HCT116 (cell line): Measurements from ENCODE around the gene SNCAIP. TPM values are rescaled to one million over a fixed set of nuclear protein-coding genes. Genes with fewer than 3 reads are reported as not detected.

Experiments
- ATAC-seq: fragments of 200-7000 bp; cut with Tn5 transposase; 2 replicates; pipeline ENCODE4 v1.9.1; 2020; ENCODE audit warnings: mild to moderate bottlenecking, moderate library complexity
- BruUV-seq: library from RNA; stranded (reverse); fragments of 400-500 nt; replicated peaks from 2 replicates; lab custom pipeline; 2021; lab: Mats Ljungman, UMichigan
- CTCF ChIA-PET: fragments of 300-600 bp; sonication (Branson Sonifier 250); formaldehyde crosslinking; loops from one replicate; lab custom pipeline; 2021; ENCODE audit warnings: antibody characterized with exemption; lab: Charles Lee
- POLR2A ChIA-PET: fragments of 300-600, 350-600 bp; sonication (Branson Sonifier 250); formaldehyde crosslinking; loops from one replicate; lab custom pipeline; 2021; ENCODE audit warnings: antibody characterized with exemption; lab: Charles Lee
- RAD21 ChIA-PET, 2 experiments: fragments of 300-600 bp; sonication (Branson Sonifier 250); formaldehyde crosslinking; loops; one replicate each; lab custom pipeline; 2023; ENCODE audit warnings: low total read pairs in 2 of 2; ENCODE audit not compliant: uncharacterized antibody in 2 of 2, unreplicated experiment in 2 of 2, low non-redundant PET in 1 of 2; lab: Charles Lee
- DNase-seq: peaks from one replicate; pipeline ENCODE4 v3.0.0-alpha.2; 2010; ENCODE audit warnings: low read depth, low spot score
- H2AFZ ChIP-seq: fragments of 200-600 bp; shearing (Covaris generic), sonication (generic); 2 replicates; pipeline ENCODE4 v1.6.1; 2017; ENCODE audit warnings: low read depth, mixed run types, mixed read lengths, antibody characterized with exemption, low read length; ENCODE audit not compliant: poor library complexity, severe bottlenecking
- H3K27ac ChIP-seq: 2 replicates; pipeline ENCODE4 v1.5.1; 2012; ENCODE audit warnings: low read depth, low read length
- H3K27me3 ChIP-seq: fragments of 200-600 bp; sonication (generic); 2 replicates; pipeline ENCODE4 v1.6.1; 2016; ENCODE audit warnings: mixed run types, low read length, mixed read lengths; ENCODE audit not compliant: insufficient read depth
- H3K36me3 ChIP-seq, 2 experiments: fragments of 200-500 bp in 1 of 2; fragments of 200-600 bp in 1 of 2; sonication (Bioruptor generic) in 1 of 2; sonication (generic) in 1 of 2; 2 replicates each; pipeline versions ENCODE4 v1.5.1 to v1.6.1; 2014 to 2016; ENCODE audit warnings: low read length in 2 of 2, inconsistent platforms in 1 of 2, mixed read lengths in 1 of 2, mixed run types in 1 of 2; ENCODE audit not compliant: insufficient read depth in 2 of 2, control insufficient read depth in 1 of 2
- H3K4me1 ChIP-seq, 2 experiments: fragments of 200-600 bp in 1 of 2; sonication (generic) in 1 of 2; 2 replicates each; pipeline versions ENCODE4 v1.5.1 to v1.6.1; 2012 to 2017; ENCODE audit warnings: low read length in 2 of 2, inconsistent platforms in 1 of 2, mild to moderate bottlenecking in 1 of 2, mixed read lengths in 1 of 2, mixed run types in 1 of 2, moderate library complexity in 1 of 2; ENCODE audit not compliant: insufficient read depth in 2 of 2, control insufficient read depth in 1 of 2
- H3K4me2 ChIP-seq: fragments of 200-600 bp; sonication (generic); 2 replicates; pipeline ENCODE4 v1.6.1; 2017; ENCODE audit warnings: mixed run types, low read length, mixed read lengths
- H3K4me3 ChIP-seq, 2 experiments: fragments of 200-600 bp in 1 of 2; sonication (generic) in 1 of 2; replicated peaks in 1 of 2; 2 replicates each; pipeline ENCODE4 v1.5.1; 2011 to 2016; ENCODE audit warnings: low read length in 2 of 2, control low read depth in 1 of 2, low read depth in 1 of 2, mild to moderate bottlenecking in 1 of 2, mixed read lengths in 1 of 2, mixed run types in 1 of 2
- H3K79me2 ChIP-seq: fragments of 200-600 bp; sonication (generic); 2 replicates; pipeline ENCODE4 v1.6.1; 2017; ENCODE audit warnings: mild to moderate bottlenecking, mixed run types, low read length, moderate library complexity, mixed read lengths; ENCODE audit not compliant: insufficient read depth
- H3K9ac ChIP-seq: fragments of 200-600 bp; sonication (generic); 2 replicates; pipeline ENCODE4 v1.6.1; 2016; ENCODE audit warnings: low read length, mixed read lengths
- H3K9me2 ChIP-seq: fragments of 200-600 bp; sonication (generic), shearing (Covaris generic); 2 replicates; pipeline ENCODE4 v1.6.1; 2017; ENCODE audit warnings: mixed run types, mild to moderate bottlenecking, moderate library complexity; ENCODE audit not compliant: insufficient read depth
- H3K9me3 ChIP-seq, 2 experiments: fragments of 200-500 bp in 1 of 2; fragments of 200-600 bp in 1 of 2; sonication (Bioruptor generic) in 1 of 2; sonication (generic) in 1 of 2; 2 replicates each; pipeline ENCODE4 v1.6.1; 2014 to 2017; ENCODE audit warnings: low read length in 2 of 2, mixed read lengths in 2 of 2, inconsistent platforms in 1 of 2, low read depth in 1 of 2, mild to moderate bottlenecking in 1 of 2, mixed run types in 1 of 2, moderate library complexity in 1 of 2; ENCODE audit not compliant: control insufficient read depth in 1 of 2, insufficient read depth in 1 of 2
- H4K20me1 ChIP-seq: fragments of 200-600 bp; sonication (generic), shearing (Covaris generic); 2 replicates; pipeline ENCODE4 v1.6.1; 2017; ENCODE audit warnings: mixed run types, mild to moderate bottlenecking, moderate library complexity; ENCODE audit not compliant: insufficient read depth
- CBX3 ChIP-seq: IDR thresholded peaks from 2 replicates; pipeline ENCODE4 v1.6.1; 2012; ENCODE audit warnings: low read depth
- CEBPB ChIP-seq: IDR thresholded peaks from 2 replicates; pipeline ENCODE4 v1.6.1; 2012; ENCODE audit warnings: low read depth
- EGR1 ChIP-seq: IDR thresholded peaks from 2 replicates; pipeline ENCODE4 v1.6.1; 2012; ENCODE audit warnings: low read depth
- ELF1 ChIP-seq: IDR thresholded peaks from 2 replicates; pipeline ENCODE4 v1.6.1; 2012; ENCODE audit warnings: low read depth, borderline replicate concordance
- EZH2phosphoT487 ChIP-seq: fragments of 200-600 bp; IDR thresholded peaks from 2 replicates; pipeline ENCODE4 v1.6.1; 2018; ENCODE audit warnings: antibody characterized with exemption, borderline replicate concordance
- FOSL1 ChIP-seq: IDR thresholded peaks from 2 replicates; pipeline ENCODE4 v1.6.1; 2012; ENCODE audit warnings: low read depth
- JUND ChIP-seq: IDR thresholded peaks from 2 replicates; pipeline ENCODE4 v1.6.1; 2012
- RAD21 ChIP-seq: IDR thresholded peaks from 2 replicates; pipeline ENCODE4 v1.6.1; 2012; ENCODE audit warnings: low read depth, mild to moderate bottlenecking
- REST ChIP-seq: IDR thresholded peaks from 2 replicates; pipeline ENCODE4 v1.6.1; 2012; ENCODE audit warnings: low read depth
- SIN3A ChIP-seq: IDR thresholded peaks from 2 replicates; pipeline ENCODE4 v1.6.1; 2012; ENCODE audit warnings: low read depth
- TCF7L2 ChIP-seq: IDR thresholded peaks from 2 replicates; pipeline ENCODE4 v1.7.0; 2011; ENCODE audit warnings: borderline replicate concordance, inconsistent platforms; ENCODE audit not compliant: insufficient read depth, insufficient read length; ENCODE audit errors: extremely low read depth
- ZFX ChIP-seq: fragments of 450-650 bp; IDR thresholded peaks from 2 replicates; pipeline ENCODE4 v1.6.1; 2017
- ZNF274 ChIP-seq: fragments of 200-500 bp; sonication (Bioruptor generic); IDR thresholded peaks from 2 replicates; pipeline ENCODE4 v1.6.1; 2014; ENCODE audit warnings: mild to moderate bottlenecking, low read depth, low read length, inconsistent platforms
- intact Hi-C: fragments of 100-400 bp; cut with micrococcal nuclease; formaldehyde crosslinking; loops from 2 replicates; pipeline ENCODE4 v1.10.0; 2022
- total RNA-seq: library from RNA; stranded (reverse); gene quantifications from one replicate; pipeline ENCODE4 v1.2.1, GENCODE V29; 2021; ENCODE audit not compliant: unreplicated experiment
- TF ChIP-seq, protein P1 (sequence below), 3 experiments: fragments of 200-600 bp in 1 of 3; sonication (generic) in 1 of 3; IDR thresholded peaks in 2 of 3; conservative IDR thresholded peaks in 1 of 3; 2 replicates each; pipeline ENCODE4 v1.5.1; 2012 to 2017; ENCODE audit warnings: low read depth in 2 of 3, low read length in 2 of 3, antibody characterized with exemption in 1 of 3, borderline replicate concordance in 1 of 3, control low read depth in 1 of 3, mild to moderate bottlenecking in 1 of 3, mixed read lengths in 1 of 3, mixed run types in 1 of 3, moderate library complexity in 1 of 3; ENCODE audit not compliant: insufficient read depth in 1 of 3
- TF ChIP-seq, protein P2 (sequence below): IDR thresholded peaks from 2 replicates; pipeline ENCODE4 v1.6.1; 2012

SNCAIP gene
- total RNA-seq, 1 experiment from 2014 or later, result not detected

DNA sequence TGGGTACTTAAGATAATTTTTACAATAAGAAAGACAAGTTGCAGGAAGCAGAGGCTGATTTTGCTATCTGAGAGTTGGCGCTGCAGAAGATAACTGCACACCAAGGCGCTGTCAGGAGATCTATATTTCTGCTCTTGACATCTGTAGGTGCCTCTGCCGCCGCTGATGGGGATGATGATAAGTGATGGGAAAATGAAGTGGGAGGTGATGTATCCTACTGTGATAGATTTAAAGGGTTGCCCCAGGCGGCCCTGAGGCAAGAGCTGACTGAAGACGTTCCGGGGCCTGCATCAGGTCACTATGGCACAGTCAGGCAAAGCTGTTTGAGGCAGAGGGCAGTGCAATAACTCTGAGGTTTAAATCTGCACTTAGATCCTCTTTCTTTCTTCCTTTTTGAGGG lies 78.1 kb downstream of the SNCAIP start:
- H3K79me2 ChIP-seq, result no peaks in the 10 kb centered on the region
- intact Hi-C loops, result no loop called here
- H3K27ac ChIP-seq, result no peak overlapping the region
- H4K20me1 ChIP-seq, result no peaks in the 10 kb centered on the region
- no peak for ATAC-seq
- H3K9ac ChIP-seq, result no peak overlapping the region
- CTCF ChIA-PET, result no interaction called here
- no peaks in the 10 kb centered on the region for H3K9me3 ChIP-seq
- RAD21 ChIA-PET, result no interaction called here
- TF ChIP-seq RAD21 (no peak), TCF7L2 (no peak), ZNF274 (no peak), CEBPB (no peak), EZH2phosphoT487 (no peak), CBX3 (no peak), FOSL1 (no peak), JUND (no peak), SIN3A (no peak), ELF1 (no peak), ZFX (no peak), REST (no peak), EGR1 (no peak)
- TF ChIP-seq, protein P1, sequence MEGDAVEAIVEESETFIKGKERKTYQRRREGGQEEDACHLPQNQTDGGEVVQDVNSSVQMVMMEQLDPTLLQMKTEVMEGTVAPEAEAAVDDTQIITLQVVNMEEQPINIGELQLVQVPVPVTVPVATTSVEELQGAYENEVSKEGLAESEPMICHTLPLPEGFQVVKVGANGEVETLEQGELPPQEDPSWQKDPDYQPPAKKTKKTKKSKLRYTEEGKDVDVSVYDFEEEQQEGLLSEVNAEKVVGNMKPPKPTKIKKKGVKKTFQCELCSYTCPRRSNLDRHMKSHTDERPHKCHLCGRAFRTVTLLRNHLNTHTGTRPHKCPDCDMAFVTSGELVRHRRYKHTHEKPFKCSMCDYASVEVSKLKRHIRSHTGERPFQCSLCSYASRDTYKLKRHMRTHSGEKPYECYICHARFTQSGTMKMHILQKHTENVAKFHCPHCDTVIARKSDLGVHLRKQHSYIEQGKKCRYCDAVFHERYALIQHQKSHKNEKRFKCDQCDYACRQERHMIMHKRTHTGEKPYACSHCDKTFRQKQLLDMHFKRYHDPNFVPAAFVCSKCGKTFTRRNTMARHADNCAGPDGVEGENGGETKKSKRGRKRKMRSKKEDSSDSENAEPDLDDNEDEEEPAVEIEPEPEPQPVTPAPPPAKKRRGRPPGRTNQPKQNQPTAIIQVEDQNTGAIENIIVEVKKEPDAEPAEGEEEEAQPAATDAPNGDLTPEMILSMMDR (IDR thresholded peaks at IDR 0.05 in 2 of 3, conservative IDR thresholded peaks at IDR 0.05 in 1 of 3; ENCODE audit: borderline replicate concordance in 1 of 3, insufficient read depth in 1 of 3, low read depth in 2 of 3, low read length in 2 of 3), result no peak
- TF ChIP-seq, protein P2, sequence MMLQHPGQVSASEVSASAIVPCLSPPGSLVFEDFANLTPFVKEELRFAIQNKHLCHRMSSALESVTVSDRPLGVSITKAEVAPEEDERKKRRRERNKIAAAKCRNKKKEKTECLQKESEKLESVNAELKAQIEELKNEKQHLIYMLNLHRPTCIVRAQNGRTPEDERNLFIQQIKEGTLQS, result no peak
- no TSS peak for BruUV-seq
- peaks cover 3% of the 10 kb centered on the region; the same call in 1 of the 2 replicates for H3K27me3 ChIP-seq
- H2AFZ ChIP-seq, result no peak overlapping the region
- H3K4me3 ChIP-seq, result no peak overlapping the region
- no peaks in the 10 kb centered on the region for H3K9me2 ChIP-seq
- no peaks in the 10 kb centered on the region for H3K4me1 ChIP-seq
- H3K4me2 ChIP-seq, result no peak overlapping the region
- POLR2A ChIA-PET, result no interaction called here
- no peak for DNase-seq
- no peaks in the 10 kb centered on the region for H3K36me3 ChIP-seq
